AML-193 (cell line): ENCODE results near the gene SLC5A6.
"Not testable (repeated sequence)": the region's sequence is repeated elsewhere in the genome, so short reads cannot be mapped to it uniquely, and the experiment has no call there.

Experiments used
- DNase-seq, 2 experiments: peaks; one replicate each; lab custom pipeline; 2025; lab: John Stamatoyannopoulos, UW

SLC5A6 gene

GRCh38 chr2:27204566-27204965 lies 7.5 kb downstream of the SLC5A6 start:
- no peak for DNase-seq

GRCh38 chr2:27203741-27204140 lies 8.3 kb downstream of the SLC5A6 start:
- DNase-seq, result no peak

GRCh38 chr2:27202854-27203253 lies 9.2 kb downstream of the SLC5A6 start:
- DNase-seq, result peak; percentile 4 to 54

GRCh38 chr2:27201675-27202074 lies 10.4 kb downstream of the SLC5A6 start:
- DNase-seq, result no peak

GRCh38 chr2:27199241-27199640 lies 12.8 kb downstream of the SLC5A6 start:
- no peak for DNase-seq

- DNase-seq, result no peak
Measured at GRCh38 chr2:27198627-27199026, 13.4 kb downstream of the SLC5A6 start.

GRCh38 chr2:27198068-27198467 lies 14.0 kb downstream of the SLC5A6 start:
- not testable (repeated sequence) for DNase-seq

- DNase-seq, result not testable (repeated sequence)
Measured at GRCh38 chr2:27195799-27196198, 16.3 kb downstream of the SLC5A6 start.

- DNase-seq, result no peak
Measured at GRCh38 chr2:27194538-27195354, 17.3 kb downstream of the SLC5A6 start.

GRCh38 chr2:27191070-27191829 lies 20.8 kb downstream of the SLC5A6 start:
- DNase-seq, result peak; percentile 64 to 73

GRCh38 chr2:27189989-27190388 lies 22.1 kb downstream of the SLC5A6 start:
- no peak for DNase-seq

- DNase-seq, result no peak
Measured at GRCh38 chr2:27186613-27187345, 25.3 kb downstream of the SLC5A6 start.

GRCh38 chr2:27185331-27186026 lies 26.6 kb downstream of the SLC5A6 start:
- DNase-seq, result peak; percentile 66 to 78

- DNase-seq, result no peak
Measured at GRCh38 chr2:27184115-27184514, 28.0 kb downstream of the SLC5A6 start.

- DNase-seq, result no peak
Measured at GRCh38 chr2:27182346-27182745, 29.7 kb downstream of the SLC5A6 start.

GRCh38 chr2:27179344-27180000 lies 32.6 kb downstream of the SLC5A6 start:
- DNase-seq, result no peak

GRCh38 chr2:27178469-27178868 lies 33.6 kb downstream of the SLC5A6 start:
- DNase-seq, result no peak

- no peak for DNase-seq
Measured at GRCh38 chr2:27177441-27178351, 34.4 kb downstream of the SLC5A6 start.

- not testable (repeated sequence) for DNase-seq
Measured at GRCh38 chr2:27175781-27176180, 36.3 kb downstream of the SLC5A6 start.

GRCh38 chr2:27175330-27175729 lies 36.7 kb downstream of the SLC5A6 start:
- no peak for DNase-seq
